ENCODE measurements around the gene TPST2. TPM values are rescaled to one million over a fixed set of nuclear protein-coding genes. Genes with fewer than 3 reads are reported as not detected.

The TPST2 gene
- total RNA-seq, 1 experiment from 2014 or later: 11.8 TPM

DNA sequence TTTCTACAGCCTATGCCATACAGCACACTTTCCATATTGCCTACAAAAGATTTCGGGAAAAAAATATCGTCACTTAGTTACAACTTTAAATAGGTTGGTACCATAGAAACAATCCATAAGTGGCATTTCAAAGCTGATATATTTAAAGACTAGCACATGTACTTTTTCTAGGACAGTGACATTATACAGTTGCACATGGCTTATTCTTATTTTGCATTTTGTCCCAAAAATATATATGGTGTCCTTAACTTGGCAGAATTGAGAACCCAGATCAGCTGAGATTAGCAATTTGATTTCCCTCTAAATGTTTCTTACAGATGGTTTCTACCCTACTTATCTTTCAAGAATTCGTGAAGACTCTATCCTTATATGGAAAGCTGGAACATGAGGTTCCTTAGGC lies 74.0 kb downstream of the TPST2 start:
- Histone ChIP-seq H3K9me3 (ENCODE audit: control insufficient read depth in 1 of 2, insufficient read depth in 1 of 2, low read depth in 1 of 2, low read length in 2 of 2) (no peaks in the 10 kb centered on the region), H3K9me2 (ENCODE audit: insufficient read depth) (no peaks in the 10 kb centered on the region), H3K4me1 (ENCODE audit: control insufficient read depth in 1 of 2, insufficient read depth in 2 of 2, low read length in 2 of 2) (peaks cover 13 to 14% of the 10 kb centered on the region in 2 experiments; a peak in 3 of 4 replicates), H3K36me3 (ENCODE audit: control insufficient read depth in 1 of 2, insufficient read depth in 2 of 2, low read length in 2 of 2) (no peaks in the 10 kb centered on the region; a peak in 1 of 4 replicates), H3K4me2 (ENCODE audit: low read length) (no peak overlapping the region), H3K27ac (ENCODE audit: low read depth, low read length) (no peak overlapping the region), H3K79me2 (ENCODE audit: insufficient read depth, low read length) (peaks cover 32% of the 10 kb centered on the region), H3K27me3 (ENCODE audit: insufficient read depth, low read length) (no peaks in the 10 kb centered on the region), H4K20me1 (ENCODE audit: insufficient read depth) (no peaks in the 10 kb centered on the region), H2AFZ (ENCODE audit: low read depth, low read length, poor library complexity, severe bottlenecking) (no peak overlapping the region), H3K9ac (ENCODE audit: low read length) (no peak overlapping the region), H3K4me3 (replicated peaks in 1 of 2; ENCODE audit: low read depth in 1 of 2, low read length in 2 of 2) (no peak overlapping the region)
- ChIA-PET RAD21 (ENCODE audit: low non-redundant PET in 1 of 2, low total read pairs in 2 of 2, uncharacterized antibody in 2 of 2, unreplicated experiment in 2 of 2) (no interaction called here), POLR2A (no interaction called here), CTCF (no interaction called here)
- no peak for TF ChIP-seq EGR1 (IDR thresholded peaks at IDR 0.05; ENCODE audit: low read depth)
- no peak for TF ChIP-seq ELF1 (IDR thresholded peaks at IDR 0.05; ENCODE audit: borderline replicate concordance, low read depth)
- TF ChIP-seq, protein P1, sequence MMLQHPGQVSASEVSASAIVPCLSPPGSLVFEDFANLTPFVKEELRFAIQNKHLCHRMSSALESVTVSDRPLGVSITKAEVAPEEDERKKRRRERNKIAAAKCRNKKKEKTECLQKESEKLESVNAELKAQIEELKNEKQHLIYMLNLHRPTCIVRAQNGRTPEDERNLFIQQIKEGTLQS (IDR thresholded peaks at IDR 0.05): no peak
- no peak for TF ChIP-seq CBX3 (IDR thresholded peaks at IDR 0.05; ENCODE audit: low read depth)
- TF ChIP-seq, protein P2, sequence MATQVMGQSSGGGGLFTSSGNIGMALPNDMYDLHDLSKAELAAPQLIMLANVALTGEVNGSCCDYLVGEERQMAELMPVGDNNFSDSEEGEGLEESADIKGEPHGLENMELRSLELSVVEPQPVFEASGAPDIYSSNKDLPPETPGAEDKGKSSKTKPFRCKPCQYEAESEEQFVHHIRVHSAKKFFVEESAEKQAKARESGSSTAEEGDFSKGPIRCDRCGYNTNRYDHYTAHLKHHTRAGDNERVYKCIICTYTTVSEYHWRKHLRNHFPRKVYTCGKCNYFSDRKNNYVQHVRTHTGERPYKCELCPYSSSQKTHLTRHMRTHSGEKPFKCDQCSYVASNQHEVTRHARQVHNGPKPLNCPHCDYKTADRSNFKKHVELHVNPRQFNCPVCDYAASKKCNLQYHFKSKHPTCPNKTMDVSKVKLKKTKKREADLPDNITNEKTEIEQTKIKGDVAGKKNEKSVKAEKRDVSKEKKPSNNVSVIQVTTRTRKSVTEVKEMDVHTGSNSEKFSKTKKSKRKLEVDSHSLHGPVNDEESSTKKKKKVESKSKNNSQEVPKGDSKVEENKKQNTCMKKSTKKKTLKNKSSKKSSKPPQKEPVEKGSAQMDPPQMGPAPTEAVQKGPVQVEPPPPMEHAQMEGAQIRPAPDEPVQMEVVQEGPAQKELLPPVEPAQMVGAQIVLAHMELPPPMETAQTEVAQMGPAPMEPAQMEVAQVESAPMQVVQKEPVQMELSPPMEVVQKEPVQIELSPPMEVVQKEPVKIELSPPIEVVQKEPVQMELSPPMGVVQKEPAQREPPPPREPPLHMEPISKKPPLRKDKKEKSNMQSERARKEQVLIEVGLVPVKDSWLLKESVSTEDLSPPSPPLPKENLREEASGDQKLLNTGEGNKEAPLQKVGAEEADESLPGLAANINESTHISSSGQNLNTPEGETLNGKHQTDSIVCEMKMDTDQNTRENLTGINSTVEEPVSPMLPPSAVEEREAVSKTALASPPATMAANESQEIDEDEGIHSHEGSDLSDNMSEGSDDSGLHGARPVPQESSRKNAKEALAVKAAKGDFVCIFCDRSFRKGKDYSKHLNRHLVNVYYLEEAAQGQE (IDR thresholded peaks at IDR 0.05; ENCODE audit: low read depth): no peak
- no peak for TF ChIP-seq EZH2phosphoT487 (IDR thresholded peaks at IDR 0.05; ENCODE audit: borderline replicate concordance)
- no peak for TF ChIP-seq SP1 (IDR thresholded peaks at IDR 0.05; ENCODE audit: low read depth)
- no peak for TF ChIP-seq CEBPB (IDR thresholded peaks at IDR 0.05; ENCODE audit: low read depth)
- TF ChIP-seq JUND (IDR thresholded peaks at IDR 0.05): no peak
- TF ChIP-seq, protein P3, sequence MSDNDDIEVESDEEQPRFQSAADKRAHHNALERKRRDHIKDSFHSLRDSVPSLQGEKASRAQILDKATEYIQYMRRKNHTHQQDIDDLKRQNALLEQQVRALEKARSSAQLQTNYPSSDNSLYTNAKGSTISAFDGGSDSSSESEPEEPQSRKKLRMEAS (IDR thresholded peaks at IDR 0.05): no peak
- ATAC-seq: no peak
- intact Hi-C loops (cut with micrococcal nuclease): no loop called here
- DNase-seq (ENCODE audit: low read depth, low spot score): no peak
- no TSS peak for BruUV-seq (replicated peaks)

Measured in HCT116 (cell line).